Gastrocnemius medialis (tissue), 4 donors: ENCODE data around the gene EDN1.

Experiments used
- CTCF ChIP-seq, 5 experiments: fragments of 450-650 bp in 3 of 5; fragments of 200-600 bp in 2 of 5; sonication (generic) in 2 of 5; IDR thresholded peaks in 4 of 5; conservative IDR thresholded peaks in 1 of 5; 1 replicate in 4 of 5; 2 replicates in 1 of 5; pipeline ENCODE4 v1.5.1; 2016 to 2019; ENCODE audit warnings: antibody characterized with exemption in 5 of 5, mild to moderate bottlenecking in 3 of 5, moderate library complexity in 3 of 5
- POLR2A ChIP-seq, 2 donors: fragments of 450-650 bp; IDR thresholded peaks; one replicate each; pipeline ENCODE4 v1.6.1; 2017; ENCODE audit warnings: antibody characterized with exemption in 2 of 2, mild to moderate bottlenecking in 2 of 2, moderate library complexity in 2 of 2

- TF ChIP-seq CTCF (IDR thresholded peaks at IDR 0.05 in 4 of 5, conservative IDR thresholded peaks at IDR 0.05 in 1 of 5), result no peak
- no peak for TF ChIP-seq POLR2A (IDR thresholded peaks at IDR 0.05)
Measured at GRCh38 chr6:12324748-12325147, 34.6 kb downstream of the EDN1 start.
